SK-N-SH treated with all-trans-retinoic acid at 6 μM for 48 hours (cell line): ENCODE results near the gene GOLGA1.

ENCODE experiments used
- ATAC-seq: fragments of 200-7000 bp; cut with Tn5 transposase; 3 replicates; pipeline ENCODE4 v1.9.1; 2020; ENCODE audit warnings: mild to moderate bottlenecking, moderate library complexity
- ARNTL ChIP-seq: fragments of 450-650 bp; formaldehyde crosslinking; IDR thresholded peaks from 2 replicates; pipeline ENCODE4 v1.5.0; 2020; ENCODE audit warnings: low read depth, mild to moderate bottlenecking, moderate library complexity, borderline replicate concordance
- BACH2 ChIP-seq: fragments of 250-450 bp; sonication (Bioruptor Pico); IDR thresholded peaks from 2 replicates; pipeline ENCODE4 v1.9.0; 2021; ENCODE audit warnings: mild to moderate bottlenecking, borderline replicate concordance
- CSDC2 ChIP-seq: fragments of 250-450 bp; sonication (Bioruptor Pico); IDR thresholded peaks from 2 replicates; pipeline ENCODE4 v1.5.0; 2020; ENCODE audit warnings: mild to moderate bottlenecking, moderate library complexity
- ESRRG ChIP-seq: fragments of 250-450 bp; sonication (Bioruptor Pico); IDR thresholded peaks from 2 replicates; pipeline ENCODE4 v1.6.1; 2021; ENCODE audit warnings: mild to moderate bottlenecking
- GLIS3 ChIP-seq: fragments of 250-450 bp; sonication (Bioruptor Pico); IDR thresholded peaks from 2 replicates; pipeline ENCODE4 v1.5.0; 2020; ENCODE audit warnings: mild to moderate bottlenecking, moderate library complexity
- ISL1 ChIP-seq: fragments of 250-450 bp; sonication (Bioruptor Pico); IDR thresholded peaks from 2 replicates; pipeline ENCODE4 v2.1.2; 2022; ENCODE audit warnings: mild to moderate bottlenecking, moderate library complexity
- OSR1 ChIP-seq: fragments of 250-450 bp; sonication (Bioruptor Pico); IDR thresholded peaks from 2 replicates; pipeline ENCODE4 v1.8.0; 2022; ENCODE audit warnings: moderate library complexity, mild to moderate bottlenecking, inconsistent platforms
- PPARA ChIP-seq: fragments of 250-450 bp; sonication (Bioruptor Pico); IDR thresholded peaks from 2 replicates; pipeline ENCODE4 v1.5.0; 2020; ENCODE audit warnings: mild to moderate bottlenecking, borderline replicate concordance
- RARB ChIP-seq: fragments of 250-450 bp; sonication (Bioruptor Pico); IDR thresholded peaks from 2 replicates; pipeline ENCODE4 v1.8.0; 2021; ENCODE audit warnings: mild to moderate bottlenecking, moderate library complexity
- SNAI2 ChIP-seq: fragments of 250-450 bp; sonication (Bioruptor Pico); IDR thresholded peaks from 2 replicates; pipeline ENCODE4 v1.5.0; 2020; ENCODE audit warnings: mild to moderate bottlenecking, moderate library complexity
- TCF4 ChIP-seq: fragments of 250-450 bp; sonication (Bioruptor Pico); IDR thresholded peaks from 2 replicates; pipeline ENCODE4 v1.8.0; 2021; ENCODE audit warnings: mild to moderate bottlenecking, moderate library complexity, borderline replicate concordance
- TOX ChIP-seq: fragments of 250-450 bp; sonication (Bioruptor Pico); IDR thresholded peaks from 2 replicates; pipeline ENCODE4 v1.8.0; 2021; ENCODE audit warnings: mild to moderate bottlenecking, moderate library complexity, borderline replicate concordance
- ZC3H10 ChIP-seq: fragments of 250-450 bp; sonication (Bioruptor Pico); IDR thresholded peaks from 2 replicates; pipeline ENCODE4 v1.5.1; 2021; ENCODE audit warnings: mild to moderate bottlenecking, moderate library complexity
- ZFP3 ChIP-seq: fragments of 250-450 bp; sonication (Bioruptor Pico); IDR thresholded peaks from 2 replicates; pipeline ENCODE4 v1.5.0; 2020; ENCODE audit warnings: mild to moderate bottlenecking, moderate library complexity
- ZFP30 ChIP-seq: fragments of 450-650 bp; formaldehyde crosslinking; IDR thresholded peaks from 2 replicates; pipeline ENCODE4 v1.5.0; 2022; ENCODE audit warnings: mild to moderate bottlenecking, moderate library complexity
- ZNF565 ChIP-seq: fragments of 450-650 bp; formaldehyde crosslinking; conservative IDR thresholded peaks from 2 replicates; pipeline ENCODE4 v1.5.0; 2020; ENCODE audit warnings: low read depth, mild to moderate bottlenecking, moderate library complexity
- ZNF70 ChIP-seq: fragments of 450-650 bp; formaldehyde crosslinking; IDR thresholded peaks from 2 replicates; pipeline ENCODE4 v1.5.0; 2020; ENCODE audit warnings: mild to moderate bottlenecking, moderate library complexity
- ZNF8 ChIP-seq: fragments of 450-650 bp; formaldehyde crosslinking; IDR thresholded peaks from 2 replicates; pipeline ENCODE4 v1.5.0; 2020; ENCODE audit warnings: mild to moderate bottlenecking, moderate library complexity
- TF ChIP-seq, protein P1 (sequence below): fragments of 250-450 bp; sonication (Bioruptor Pico); IDR thresholded peaks from 2 replicates; pipeline ENCODE4 v1.5.1; 2020; ENCODE audit warnings: low read depth, mild to moderate bottlenecking, moderate library complexity
- TF ChIP-seq, protein P2 (sequence below): fragments of 250-450 bp; sonication (Bioruptor Pico); IDR thresholded peaks from 2 replicates; pipeline ENCODE4 v1.5.0; 2020; ENCODE audit warnings: mild to moderate bottlenecking, moderate library complexity
- TF ChIP-seq, protein P3 (sequence below): fragments of 250-450 bp; sonication (Bioruptor Pico); IDR thresholded peaks from 2 replicates; pipeline ENCODE4 v1.8.0; 2021; ENCODE audit warnings: low read depth, mild to moderate bottlenecking, moderate library complexity, borderline replicate concordance
- TF ChIP-seq, protein P4 (sequence below): fragments of 250-450 bp; sonication (Bioruptor Pico); IDR thresholded peaks from 2 replicates; pipeline ENCODE4 v1.5.1; 2021; ENCODE audit warnings: mild to moderate bottlenecking, moderate library complexity
- TF ChIP-seq, protein P5 (sequence below): fragments of 250-450 bp; sonication (Bioruptor Pico); IDR thresholded peaks from 2 replicates; pipeline ENCODE4 v1.8.0; 2020; ENCODE audit warnings: mild to moderate bottlenecking, moderate library complexity, borderline replicate concordance

GOLGA1 gene

DNA sequence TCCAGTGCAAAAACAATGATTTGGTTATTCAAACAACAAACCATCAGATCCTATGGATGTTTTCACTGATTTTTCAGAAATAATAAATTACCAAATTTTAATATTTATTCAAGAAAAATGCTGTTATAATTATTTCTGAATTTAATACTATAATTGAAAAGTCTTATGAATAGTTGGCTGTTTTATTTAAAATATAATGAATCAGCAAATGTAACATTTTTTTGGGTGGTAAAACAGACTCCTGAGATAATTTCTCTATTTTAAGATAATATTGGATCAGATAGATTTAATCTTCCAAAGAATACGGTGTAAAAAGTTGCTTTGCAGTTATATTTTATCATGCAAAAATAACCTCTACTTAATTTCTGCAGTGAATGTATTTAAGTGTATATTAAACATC, 5.3 kb upstream of the GOLGA1 start:
- ATAC-seq, result no peak
- TF ChIP-seq ZFP30 (CRISPR knock-in tag) (no peak), ZC3H10 (no peak), GLIS3 (CRISPR knock-in tag) (no peak), BACH2 (no peak), ZNF565 (no peak), ZNF8 (CRISPR knock-in tag) (no peak), TCF4 (CRISPR knock-in tag) (no peak), CSDC2 (CRISPR knock-in tag) (no peak), PPARA (CRISPR knock-in tag) (no peak), ZFP3 (CRISPR knock-in tag) (no peak), TOX (CRISPR knock-in tag) (no peak)
- TF ChIP-seq, protein P1, sequence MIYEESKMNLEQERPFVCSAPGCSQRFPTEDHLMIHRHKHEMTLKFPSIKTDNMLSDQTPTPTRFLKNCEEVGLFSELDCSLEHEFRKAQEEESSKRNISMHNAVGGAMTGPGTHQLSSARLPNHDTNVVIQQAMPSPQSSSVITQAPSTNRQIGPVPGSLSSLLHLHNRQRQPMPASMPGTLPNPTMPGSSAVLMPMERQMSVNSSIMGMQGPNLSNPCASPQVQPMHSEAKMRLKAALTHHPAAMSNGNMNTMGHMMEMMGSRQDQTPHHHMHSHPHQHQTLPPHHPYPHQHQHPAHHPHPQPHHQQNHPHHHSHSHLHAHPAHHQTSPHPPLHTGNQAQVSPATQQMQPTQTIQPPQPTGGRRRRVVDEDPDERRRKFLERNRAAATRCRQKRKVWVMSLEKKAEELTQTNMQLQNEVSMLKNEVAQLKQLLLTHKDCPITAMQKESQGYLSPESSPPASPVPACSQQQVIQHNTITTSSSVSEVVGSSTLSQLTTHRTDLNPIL (CRISPR knock-in tag), result no peak
- TF ChIP-seq, protein P2, sequence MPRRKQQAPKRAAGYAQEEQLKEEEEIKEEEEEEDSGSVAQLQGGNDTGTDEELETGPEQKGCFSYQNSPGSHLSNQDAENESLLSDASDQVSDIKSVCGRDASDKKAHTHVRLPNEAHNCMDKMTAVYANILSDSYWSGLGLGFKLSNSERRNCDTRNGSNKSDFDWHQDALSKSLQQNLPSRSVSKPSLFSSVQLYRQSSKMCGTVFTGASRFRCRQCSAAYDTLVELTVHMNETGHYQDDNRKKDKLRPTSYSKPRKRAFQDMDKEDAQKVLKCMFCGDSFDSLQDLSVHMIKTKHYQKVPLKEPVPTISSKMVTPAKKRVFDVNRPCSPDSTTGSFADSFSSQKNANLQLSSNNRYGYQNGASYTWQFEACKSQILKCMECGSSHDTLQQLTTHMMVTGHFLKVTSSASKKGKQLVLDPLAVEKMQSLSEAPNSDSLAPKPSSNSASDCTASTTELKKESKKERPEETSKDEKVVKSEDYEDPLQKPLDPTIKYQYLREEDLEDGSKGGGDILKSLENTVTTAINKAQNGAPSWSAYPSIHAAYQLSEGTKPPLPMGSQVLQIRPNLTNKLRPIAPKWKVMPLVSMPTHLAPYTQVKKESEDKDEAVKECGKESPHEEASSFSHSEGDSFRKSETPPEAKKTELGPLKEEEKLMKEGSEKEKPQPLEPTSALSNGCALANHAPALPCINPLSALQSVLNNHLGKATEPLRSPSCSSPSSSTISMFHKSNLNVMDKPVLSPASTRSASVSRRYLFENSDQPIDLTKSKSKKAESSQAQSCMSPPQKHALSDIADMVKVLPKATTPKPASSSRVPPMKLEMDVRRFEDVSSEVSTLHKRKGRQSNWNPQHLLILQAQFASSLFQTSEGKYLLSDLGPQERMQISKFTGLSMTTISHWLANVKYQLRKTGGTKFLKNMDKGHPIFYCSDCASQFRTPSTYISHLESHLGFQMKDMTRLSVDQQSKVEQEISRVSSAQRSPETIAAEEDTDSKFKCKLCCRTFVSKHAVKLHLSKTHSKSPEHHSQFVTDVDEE, result no peak
- TF ChIP-seq, protein P3, sequence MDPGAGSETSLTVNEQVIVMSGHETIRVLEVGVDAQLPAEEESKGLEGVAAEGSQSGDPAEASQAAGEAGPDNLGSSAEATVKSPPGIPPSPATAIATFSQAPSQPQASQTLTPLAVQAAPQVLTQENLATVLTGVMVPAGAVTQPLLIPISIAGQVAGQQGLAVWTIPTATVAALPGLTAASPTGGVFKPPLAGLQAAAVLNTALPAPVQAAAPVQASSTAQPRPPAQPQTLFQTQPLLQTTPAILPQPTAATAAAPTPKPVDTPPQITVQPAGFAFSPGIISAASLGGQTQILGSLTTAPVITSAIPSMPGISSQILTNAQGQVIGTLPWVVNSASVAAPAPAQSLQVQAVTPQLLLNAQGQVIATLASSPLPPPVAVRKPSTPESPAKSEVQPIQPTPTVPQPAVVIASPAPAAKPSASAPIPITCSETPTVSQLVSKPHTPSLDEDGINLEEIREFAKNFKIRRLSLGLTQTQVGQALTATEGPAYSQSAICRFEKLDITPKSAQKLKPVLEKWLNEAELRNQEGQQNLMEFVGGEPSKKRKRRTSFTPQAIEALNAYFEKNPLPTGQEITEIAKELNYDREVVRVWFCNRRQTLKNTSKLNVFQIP (CRISPR knock-in tag), result no peak

DNA sequence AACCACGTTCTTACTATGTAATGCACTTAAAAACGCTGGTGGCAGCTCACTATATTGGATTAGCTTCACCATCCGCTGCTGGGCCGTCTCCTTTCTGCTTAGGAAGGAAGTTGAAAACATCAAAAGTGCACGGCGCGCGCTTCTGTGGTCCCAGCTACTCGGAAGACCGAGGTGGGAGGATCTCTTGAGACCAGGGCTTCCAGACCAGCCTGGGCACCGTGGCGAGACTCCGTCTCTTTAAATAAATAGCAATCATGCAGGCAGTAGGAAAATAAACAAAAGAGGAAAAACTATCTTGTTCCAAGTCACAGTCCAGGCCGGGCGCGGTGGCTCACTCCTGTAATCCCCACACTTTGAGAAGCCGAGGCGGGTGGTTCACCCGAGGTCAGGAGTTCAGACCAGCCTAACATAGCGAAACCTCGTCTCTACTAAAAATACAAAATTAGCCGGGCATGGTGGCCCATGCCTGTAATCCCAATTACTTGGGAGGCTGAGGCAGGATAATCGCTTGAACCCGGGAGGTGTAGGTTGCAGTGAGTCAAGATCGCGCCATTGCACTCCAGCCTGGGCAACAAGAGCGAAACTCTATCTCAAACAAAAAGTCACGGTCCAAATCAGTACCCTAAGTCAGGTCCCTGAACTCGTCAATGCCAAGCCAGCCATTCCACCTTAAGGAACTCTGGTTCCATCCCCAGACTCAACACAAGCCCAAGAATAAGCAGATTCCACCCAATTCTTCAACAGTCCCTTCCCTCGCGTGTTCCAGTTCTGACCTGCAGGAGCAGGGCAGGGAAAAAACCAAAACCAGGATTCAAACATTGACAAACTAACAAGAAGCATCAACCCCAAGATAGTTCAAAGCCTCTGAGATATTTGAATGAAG, 1.0 kb upstream of the GOLGA1 start:
- ATAC-seq, result peak; percentile 52
- no peak for TF ChIP-seq RARB (CRISPR knock-in tag)
- no peak for TF ChIP-seq ARNTL (CRISPR knock-in tag)

DNA sequence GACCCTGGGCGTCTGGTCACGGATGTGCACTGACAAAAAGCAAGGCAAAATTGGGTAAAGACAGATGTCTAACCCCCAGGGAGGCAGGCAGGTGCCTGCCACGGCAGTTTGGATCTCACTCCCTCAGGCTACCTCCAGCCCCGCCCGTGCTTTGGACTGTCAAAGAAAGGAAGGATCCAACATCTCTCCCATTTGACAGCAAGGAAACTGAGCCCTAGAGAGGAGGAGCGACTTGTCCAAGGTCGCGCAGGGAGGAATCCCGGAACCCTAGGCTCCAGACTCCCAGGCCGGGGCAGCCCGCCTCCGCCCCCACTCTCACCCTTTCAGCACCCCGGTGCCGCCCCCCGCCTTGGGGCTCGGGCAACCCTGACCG, 376 bp downstream of the GOLGA1 start:
- TF ChIP-seq ESRRG (CRISPR knock-in tag) (no peak), RARB (CRISPR knock-in tag) (no peak), ZC3H10 (no peak), TOX (CRISPR knock-in tag) (no peak), ZNF8 (CRISPR knock-in tag) (no peak), GLIS3 (CRISPR knock-in tag) (no peak), SNAI2 (CRISPR knock-in tag) (no peak), TCF4 (CRISPR knock-in tag) (no peak), ARNTL (CRISPR knock-in tag) (no peak), OSR1 (CRISPR knock-in tag) (no peak), CSDC2 (CRISPR knock-in tag) (no peak), ZNF70 (CRISPR knock-in tag) (no peak), ZNF565 (no peak), ISL1 (no peak), BACH2 (no peak), ZFP3 (CRISPR knock-in tag) (no peak)
- TF ChIP-seq, protein P1 (CRISPR knock-in tag), result no peak
- TF ChIP-seq, protein P4, sequence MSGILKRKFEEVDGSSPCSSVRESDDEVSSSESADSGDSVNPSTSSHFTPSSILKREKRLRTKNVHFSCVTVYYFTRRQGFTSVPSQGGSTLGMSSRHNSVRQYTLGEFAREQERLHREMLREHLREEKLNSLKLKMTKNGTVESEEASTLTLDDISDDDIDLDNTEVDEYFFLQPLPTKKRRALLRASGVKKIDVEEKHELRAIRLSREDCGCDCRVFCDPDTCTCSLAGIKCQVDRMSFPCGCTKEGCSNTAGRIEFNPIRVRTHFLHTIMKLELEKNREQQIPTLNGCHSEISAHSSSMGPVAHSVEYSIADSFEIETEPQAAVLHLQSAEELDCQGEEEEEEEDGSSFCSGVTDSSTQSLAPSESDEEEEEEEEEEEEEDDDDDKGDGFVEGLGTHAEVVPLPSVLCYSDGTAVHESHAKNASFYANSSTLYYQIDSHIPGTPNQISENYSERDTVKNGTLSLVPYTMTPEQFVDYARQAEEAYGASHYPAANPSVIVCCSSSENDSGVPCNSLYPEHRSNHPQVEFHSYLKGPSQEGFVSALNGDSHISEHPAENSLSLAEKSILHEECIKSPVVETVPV (CRISPR knock-in tag), result no peak
- TF ChIP-seq, protein P5, sequence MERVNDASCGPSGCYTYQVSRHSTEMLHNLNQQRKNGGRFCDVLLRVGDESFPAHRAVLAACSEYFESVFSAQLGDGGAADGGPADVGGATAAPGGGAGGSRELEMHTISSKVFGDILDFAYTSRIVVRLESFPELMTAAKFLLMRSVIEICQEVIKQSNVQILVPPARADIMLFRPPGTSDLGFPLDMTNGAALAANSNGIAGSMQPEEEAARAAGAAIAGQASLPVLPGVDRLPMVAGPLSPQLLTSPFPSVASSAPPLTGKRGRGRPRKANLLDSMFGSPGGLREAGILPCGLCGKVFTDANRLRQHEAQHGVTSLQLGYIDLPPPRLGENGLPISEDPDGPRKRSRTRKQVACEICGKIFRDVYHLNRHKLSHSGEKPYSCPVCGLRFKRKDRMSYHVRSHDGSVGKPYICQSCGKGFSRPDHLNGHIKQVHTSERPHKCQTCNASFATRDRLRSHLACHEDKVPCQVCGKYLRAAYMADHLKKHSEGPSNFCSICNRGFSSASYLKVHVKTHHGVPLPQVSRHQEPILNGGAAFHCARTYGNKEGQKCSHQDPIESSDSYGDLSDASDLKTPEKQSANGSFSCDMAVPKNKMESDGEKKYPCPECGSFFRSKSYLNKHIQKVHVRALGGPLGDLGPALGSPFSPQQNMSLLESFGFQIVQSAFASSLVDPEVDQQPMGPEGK (CRISPR knock-in tag), result no peak
- TF ChIP-seq, protein P3 (CRISPR knock-in tag), result no peak
- TF ChIP-seq, all 23 proteins: peak for 0
- ATAC-seq, result no peak; the same call in 1 of the 3 replicates
